GM08714 (cell line): Measurements from ENCODE around the gene IYD.
A peak's percentile ranks its signal among the peaks of the same experiment; 100 is the strongest.

ENCODE experiments used
- H3K4me3 ChIP-seq: fragments of 200-500 bp; sonication (Bioruptor generic); 2 replicates; pipeline ENCODE4 v1.5.1; 2014; ENCODE audit warnings: mild to moderate bottlenecking, low read length, inconsistent platforms
- ZNF274 ChIP-seq: IDR thresholded peaks from 2 replicates; pipeline ENCODE4 v1.6.1; 2012; ENCODE audit warnings: mild to moderate bottlenecking, low read depth, low read length

IYD gene

GRCh38 chr6:150403458-150404246 lies 34.8 kb downstream of the IYD start:
- TF ChIP-seq ZNF274: no peak
- no peak overlapping the region for H3K4me3 ChIP-seq

DNA sequence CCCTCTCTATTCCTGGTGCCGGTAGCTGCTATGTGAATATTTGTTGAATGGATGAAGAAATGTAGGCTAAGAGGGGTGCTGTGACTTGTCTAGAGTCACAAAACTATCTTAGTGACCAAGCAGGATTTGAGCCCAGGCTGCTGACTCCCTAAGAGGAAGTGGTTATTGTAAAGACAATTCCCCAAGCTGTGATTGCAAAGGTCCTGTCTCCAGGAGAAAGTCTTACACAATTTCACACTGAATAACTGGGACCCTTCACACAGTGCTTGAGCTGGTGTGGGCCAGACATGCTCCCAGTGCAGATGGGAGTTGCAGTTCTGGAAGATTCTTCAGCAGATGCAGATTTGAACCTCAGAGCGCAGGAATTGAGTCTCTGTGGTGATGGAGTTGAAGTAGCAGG lies 38.1 kb downstream of the IYD start:
- TF ChIP-seq ZNF274: no peak

DNA sequence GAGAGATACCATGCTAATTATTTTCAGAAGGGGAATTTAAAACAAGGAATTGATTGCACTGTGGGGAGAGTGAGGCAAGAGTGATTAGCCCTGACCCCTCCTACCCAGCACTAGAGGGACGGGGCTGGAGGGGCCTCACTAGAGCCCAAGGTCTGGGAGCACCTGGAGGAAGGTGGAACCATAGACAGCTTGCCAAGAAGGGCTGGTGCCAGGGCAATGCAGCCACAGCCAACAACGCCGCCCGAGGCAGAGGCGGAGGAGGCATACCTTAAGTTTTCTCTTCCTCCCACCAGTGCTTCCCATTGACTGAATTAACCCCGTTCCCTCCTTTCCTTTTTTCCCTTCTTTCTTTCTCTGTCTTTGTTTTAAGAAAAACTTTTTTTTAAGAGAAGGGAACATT lies 40.0 kb downstream of the IYD start:
- no peak overlapping the region for H3K4me3 ChIP-seq
- no peak for TF ChIP-seq ZNF274

More for the DNA sequence above, 38.1 kb downstream of the IYD start:
- no peak overlapping the region for H3K4me3 ChIP-seq

- H3K4me3 ChIP-seq: no peak overlapping the region
- no peak for TF ChIP-seq ZNF274
These were observed 40.8 kb downstream of the IYD start for GRCh38 chr6:150409576-150410066.

- no peak overlapping the region for H3K4me3 ChIP-seq
- TF ChIP-seq ZNF274: no peak
These were observed 41.6 kb downstream of the IYD start for GRCh38 chr6:150410399-150410798.

- TF ChIP-seq ZNF274: no peak
- no peak overlapping the region for H3K4me3 ChIP-seq
These were observed 42.1 kb downstream of the IYD start for GRCh38 chr6:150410906-150411305.

- H3K4me3 ChIP-seq: no peak overlapping the region
- TF ChIP-seq ZNF274: no peak
These were observed 43.4 kb downstream of the IYD start for GRCh38 chr6:150412221-150412620.

GRCh38 chr6:150413198-150413597 lies 44.4 kb downstream of the IYD start:
- no peak for TF ChIP-seq ZNF274
- no peak overlapping the region for H3K4me3 ChIP-seq

DNA sequence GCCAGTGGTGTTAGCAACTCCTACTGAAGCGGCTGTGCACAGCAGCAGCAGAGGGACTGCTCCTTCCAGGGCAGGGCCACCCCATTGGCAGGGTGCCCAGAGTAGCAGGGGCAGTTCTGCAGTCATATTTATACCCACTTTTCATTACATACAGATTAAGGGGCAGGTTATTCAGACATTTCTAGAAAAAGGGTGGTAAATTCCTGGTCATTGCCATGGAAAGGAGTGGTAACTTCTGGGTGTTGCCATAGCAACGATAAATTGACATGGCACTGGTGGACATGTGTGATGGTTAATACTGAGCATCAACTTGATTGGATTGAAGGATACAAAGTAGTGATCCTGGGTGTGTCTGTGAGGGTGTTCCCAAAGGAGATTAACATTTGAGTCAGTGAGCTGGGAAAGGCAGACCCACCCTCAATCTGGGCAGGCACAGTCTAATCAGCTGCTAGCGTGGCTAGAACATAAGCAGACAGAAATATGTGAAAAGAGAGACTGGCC lies 45.0 kb downstream of the IYD start:
- no peak for TF ChIP-seq ZNF274
- H3K4me3 ChIP-seq: no peak overlapping the region

DNA sequence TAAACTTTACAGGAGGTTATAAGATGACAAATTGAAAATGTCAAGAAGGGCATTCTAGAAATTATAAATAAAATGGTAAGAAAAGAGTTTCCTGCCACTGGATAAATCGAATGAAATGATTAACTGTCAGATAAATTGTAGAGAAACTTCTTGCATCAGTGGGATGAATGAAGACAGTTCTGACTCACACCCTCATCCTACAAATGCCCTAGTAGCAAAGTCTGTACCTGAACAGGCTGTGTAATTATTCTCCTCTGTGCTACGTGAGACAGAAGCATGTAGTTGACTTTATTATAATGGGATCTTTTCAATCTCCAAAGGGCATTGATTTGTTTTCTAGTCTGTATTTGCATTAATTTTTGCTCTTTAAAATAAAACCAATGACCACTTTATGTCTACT lies 47.3 kb downstream of the IYD start:
- H3K4me3 ChIP-seq: no peak overlapping the region
- no peak for TF ChIP-seq ZNF274

DNA sequence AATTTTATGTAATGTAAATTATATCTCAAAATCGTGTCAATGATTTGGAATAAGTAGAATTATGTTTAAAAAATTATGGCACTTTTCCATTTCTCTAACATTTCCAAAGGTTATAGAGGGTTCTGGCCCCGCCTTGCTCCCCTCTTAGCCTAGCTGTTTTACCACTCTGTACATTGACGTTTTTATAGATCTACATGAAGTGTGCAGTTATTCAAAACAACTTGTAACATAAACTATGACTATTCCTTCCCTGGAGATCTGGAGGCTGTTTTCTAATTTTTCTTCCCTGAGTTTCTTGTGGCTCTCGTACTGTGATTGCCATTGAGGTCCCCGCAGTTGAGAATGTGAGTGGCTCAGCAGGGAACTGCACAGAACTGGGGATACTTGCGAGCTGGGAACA lies 48.4 kb downstream of the IYD start:
- TF ChIP-seq ZNF274: no peak
- H3K4me3 ChIP-seq: no peak overlapping the region

GRCh38 chr6:150417899-150418826 lies 49.4 kb downstream of the IYD start:
- H3K4me3 ChIP-seq: peak overlapping the region; percentile 8; the same call in 1 of the 2 replicates
- TF ChIP-seq ZNF274: no peak

DNA sequence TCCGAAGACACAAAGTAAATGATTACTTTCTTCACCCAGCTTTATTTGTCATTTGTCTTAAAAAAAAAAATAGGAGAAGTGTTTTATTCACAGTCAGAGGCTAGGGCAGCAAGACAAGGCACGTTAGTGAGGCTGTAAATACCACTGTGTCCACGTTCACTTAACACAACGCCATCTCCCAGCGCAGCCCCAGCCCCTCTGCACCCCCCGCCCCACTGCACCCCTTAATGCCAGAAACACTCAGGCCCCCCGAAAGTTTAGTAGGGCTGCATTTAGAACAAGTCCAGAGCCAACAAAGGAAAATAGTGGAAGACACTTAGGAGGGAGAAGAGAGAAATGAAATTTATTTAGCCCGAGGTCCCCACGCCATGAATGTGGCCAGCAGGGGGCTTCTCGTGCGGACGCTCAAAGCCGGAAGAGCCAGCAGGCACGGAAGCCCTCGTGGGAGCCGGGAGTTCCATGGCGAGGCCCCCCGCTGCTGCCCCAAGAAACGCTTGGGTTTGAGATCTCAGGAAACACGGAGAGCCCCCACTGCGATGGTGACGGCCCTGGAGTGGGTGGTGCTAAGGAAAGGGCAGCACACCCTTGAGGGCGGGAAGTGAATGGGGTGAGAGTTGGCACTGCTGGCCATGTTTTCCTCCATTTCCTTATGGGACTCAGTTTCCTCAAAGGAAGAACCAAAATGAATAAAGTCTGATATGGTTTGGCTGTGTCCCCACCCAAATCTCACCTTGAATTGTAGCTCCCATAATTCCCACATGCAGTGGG lies 50.2 kb downstream of the IYD start:
- peak overlapping the region; percentile 8 for H3K4me3 ChIP-seq
- no peak for TF ChIP-seq ZNF274

GRCh38 chr6:150420428-150420827 lies 51.6 kb downstream of the IYD start:
- no peak for TF ChIP-seq ZNF274
- H3K4me3 ChIP-seq: no peak overlapping the region
